Keratinocyte (primary cell): Measurements from ENCODE around the gene BOD1. TPM values are rescaled to one million over a fixed set of nuclear protein-coding genes. Genes with fewer than 3 reads are reported as not detected.

Experiments used
- DNase-seq: peaks from one replicate; pipeline ENCODE4 v3.0.0-alpha.2; 2011; ENCODE audit warnings: low read depth, missing footprints, low spot score
- FAIRE-seq: peaks from 2 replicates; lab custom pipeline; 2011; peaks lifted over from hg19 to GRCh38; lab: Jason Lieb, UNC
- H2AFZ ChIP-seq: 2 replicates; pipeline ENCODE4 v1.6.0; 2012; ENCODE audit warnings: low read length, control low read depth, inconsistent platforms; ENCODE audit not compliant: control insufficient read depth
- H3K27ac ChIP-seq: 2 replicates; pipeline ENCODE4 v1.5.1; 2011; ENCODE audit warnings: low read length; ENCODE audit not compliant: control insufficient read depth, insufficient read depth
- H3K27me3 ChIP-seq: 3 replicates; pipeline ENCODE4 v1.6.0; 2011; ENCODE audit warnings: low read length; ENCODE audit not compliant: control insufficient read depth, insufficient read depth; ENCODE audit errors: extremely low read depth
- H3K36me3 ChIP-seq, 2 experiments: 2 replicates in 1 of 2; 3 replicates in 1 of 2; pipeline ENCODE4 v1.5.1; 2011; ENCODE audit warnings: low read length in 2 of 2, mild to moderate bottlenecking in 1 of 2; ENCODE audit not compliant: control insufficient read depth in 2 of 2, insufficient read depth in 2 of 2; ENCODE audit errors: extremely low read depth in 1 of 2
- H3K4me1 ChIP-seq: 3 replicates; pipeline ENCODE4 v1.5.1; 2011; ENCODE audit warnings: low read length; ENCODE audit not compliant: control insufficient read depth, insufficient read depth; ENCODE audit errors: extremely low read depth
- H3K4me2 ChIP-seq: 3 replicates; pipeline ENCODE4 v1.6.0; 2011; ENCODE audit warnings: low read depth, low read length; ENCODE audit not compliant: control insufficient read depth, insufficient read depth; ENCODE audit errors: extremely low read depth
- H3K4me3 ChIP-seq, 3 experiments: fragments of 200-600 bp in 1 of 3; sonication (generic) in 1 of 3; 2 replicates in 2 of 3; 3 replicates in 1 of 3; pipeline ENCODE4 v1.5.1; 2011 to 2016; ENCODE audit warnings: low read length in 3 of 3, mild to moderate bottlenecking in 3 of 3, control low read depth in 2 of 3, inconsistent platforms in 1 of 3, low read depth in 1 of 3, mixed read lengths in 1 of 3, mixed run types in 1 of 3, moderate library complexity in 1 of 3; ENCODE audit not compliant: control insufficient read depth in 2 of 3, insufficient read depth in 2 of 3; ENCODE audit errors: extremely low read depth in 1 of 3
- H3K79me2 ChIP-seq: 2 replicates; pipeline ENCODE4 v1.6.0; 2012; ENCODE audit warnings: low read length; ENCODE audit not compliant: control insufficient read depth, insufficient read depth
- H3K9ac ChIP-seq: 3 replicates; pipeline ENCODE4 v1.6.0; 2011; ENCODE audit warnings: low read length; ENCODE audit not compliant: control insufficient read depth, insufficient read depth; ENCODE audit errors: extremely low read depth
- H3K9me1 ChIP-seq: 3 replicates; pipeline ENCODE4 v1.6.0; 2011; ENCODE audit warnings: low read length; ENCODE audit not compliant: control insufficient read depth, insufficient read depth; ENCODE audit errors: extremely low read depth
- H3K9me3 ChIP-seq: 2 replicates; pipeline ENCODE4 v1.5.1; 2012; ENCODE audit warnings: low read depth, low read length; ENCODE audit not compliant: control insufficient read depth
- H4K20me1 ChIP-seq: 3 replicates; pipeline ENCODE4 v1.6.0; 2011; ENCODE audit warnings: low read length; ENCODE audit not compliant: control insufficient read depth, insufficient read depth; ENCODE audit errors: extremely low read depth
- EZH2 ChIP-seq: IDR thresholded peaks from one replicate; pipeline ENCODE4 v1.6.1; 2012; ENCODE audit warnings: inconsistent platforms, mild to moderate bottlenecking, low read length, moderate library complexity
- dilution Hi-C: fragments of 300-500 bp; cut with MboI; formaldehyde crosslinking; loops from one replicate; pipeline ENCODE4 v1.7.0; 2020; ENCODE audit warnings: low sequenced_read_pairs; ENCODE audit not compliant: extremely low pct_ligation_motif_present
- polyA plus RNA-seq, 5 experiments: library from polyadenylated mRNA; depleted of rRNA in 3 of 5; stranded (reverse) in 3 of 5; stranded (forward) in 1 of 5; unstranded in 1 of 5; fragments of >200 nt; gene quantifications; 1 replicate in 1 of 5; 2 replicates in 3 of 5; 3 replicates in 1 of 5; pipeline versions ENCODE4 v1.2.1 to v1.2.3, GENCODE V29; 2011 to 2012; ENCODE audit warnings: missing spikeins in 2 of 5, low read depth in 1 of 5, low replicate concordance in 1 of 5
- TF ChIP-seq, protein P1 (sequence below), 3 experiments: IDR thresholded peaks in 1 of 3; conservative IDR thresholded peaks in 1 of 3; optimal IDR thresholded peaks in 1 of 3; 2 replicates in 2 of 3; 3 replicates in 1 of 3; pipeline versions ENCODE3 to v1.5.1; 2011; ENCODE audit warnings: low read length in 3 of 3, mild to moderate bottlenecking in 3 of 3, moderate library complexity in 2 of 3, control low read depth in 1 of 3, inconsistent platforms in 1 of 3; ENCODE audit not compliant: insufficient read depth in 2 of 3; ENCODE audit errors: extremely low read depth in 1 of 3

BOD1 gene
- polyA plus RNA-seq, 1 donor (not counting 4 experiments of a cell fraction or from before 2014, with no cell fraction given): 46.8 TPM

- TF ChIP-seq EZH2: no peak
- TF ChIP-seq, protein P1, sequence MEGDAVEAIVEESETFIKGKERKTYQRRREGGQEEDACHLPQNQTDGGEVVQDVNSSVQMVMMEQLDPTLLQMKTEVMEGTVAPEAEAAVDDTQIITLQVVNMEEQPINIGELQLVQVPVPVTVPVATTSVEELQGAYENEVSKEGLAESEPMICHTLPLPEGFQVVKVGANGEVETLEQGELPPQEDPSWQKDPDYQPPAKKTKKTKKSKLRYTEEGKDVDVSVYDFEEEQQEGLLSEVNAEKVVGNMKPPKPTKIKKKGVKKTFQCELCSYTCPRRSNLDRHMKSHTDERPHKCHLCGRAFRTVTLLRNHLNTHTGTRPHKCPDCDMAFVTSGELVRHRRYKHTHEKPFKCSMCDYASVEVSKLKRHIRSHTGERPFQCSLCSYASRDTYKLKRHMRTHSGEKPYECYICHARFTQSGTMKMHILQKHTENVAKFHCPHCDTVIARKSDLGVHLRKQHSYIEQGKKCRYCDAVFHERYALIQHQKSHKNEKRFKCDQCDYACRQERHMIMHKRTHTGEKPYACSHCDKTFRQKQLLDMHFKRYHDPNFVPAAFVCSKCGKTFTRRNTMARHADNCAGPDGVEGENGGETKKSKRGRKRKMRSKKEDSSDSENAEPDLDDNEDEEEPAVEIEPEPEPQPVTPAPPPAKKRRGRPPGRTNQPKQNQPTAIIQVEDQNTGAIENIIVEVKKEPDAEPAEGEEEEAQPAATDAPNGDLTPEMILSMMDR (optimal IDR thresholded peaks at IDR 0.05 in 1 of 3, IDR thresholded peaks at IDR 0.05 in 1 of 3, conservative IDR thresholded peaks at IDR 0.05 in 1 of 3; ENCODE audit: extremely low read depth in 1 of 3, insufficient read depth in 2 of 3, low read length in 3 of 3): peak; percentile 51 to 88 (median 57)
- FAIRE-seq: no peak
- peak overlapping the region; percentile 2 for H3K4me2 ChIP-seq
- H4K20me1 ChIP-seq: no peaks in the 10 kb centered on the region
- H3K9me3 ChIP-seq: no peaks in the 10 kb centered on the region
- H3K9me1 ChIP-seq: no peaks in the 10 kb centered on the region
- dilution Hi-C loops: no loop called here
- H3K79me2 ChIP-seq: peaks cover 21% of the 10 kb centered on the region
- no peaks in the 10 kb centered on the region for H3K27me3 ChIP-seq
- H3K27ac ChIP-seq: no peak overlapping the region
- peaks cover 0 to 6% of the 10 kb centered on the region in 2 experiments for H3K36me3 ChIP-seq
- H3K4me3 ChIP-seq: no peak overlapping the region
- no peak overlapping the region for H3K9ac ChIP-seq
- DNase-seq: no peak
- H2AFZ ChIP-seq: peak overlapping the region; percentile 3
- H3K4me1 ChIP-seq: peaks cover 25% of the 10 kb centered on the region
Observed at GRCh38 chr5:173618927-173619519, 2.6 kb upstream of the BOD1 start.

- peak; percentile 17 for FAIRE-seq
Observed at GRCh38 chr5:173615884-173616576, 420 bp downstream of the BOD1 start.

More at GRCh38 chr5:173615884-173616576, 420 bp downstream of the BOD1 start:
- TF ChIP-seq, protein P1 (optimal IDR thresholded peaks at IDR 0.05 in 1 of 3, IDR thresholded peaks at IDR 0.05 in 1 of 3, conservative IDR thresholded peaks at IDR 0.05 in 1 of 3; ENCODE audit: extremely low read depth in 1 of 3, insufficient read depth in 2 of 3, low read length in 3 of 3): peak; percentile 65 to 77 (median 72)
- TF ChIP-seq EZH2: no peak
- Histone ChIP-seq H3K4me1 (peaks cover 19% of the 10 kb centered on the region), H3K9me1 (peaks cover 6% of the 10 kb centered on the region), H3K27ac (peak overlapping the region; percentile 82), H3K9ac (peak overlapping the region; percentile 93), H3K27me3 (no peaks in the 10 kb centered on the region), H3K4me3 (peak overlapping the region; percentile 53 to 79 (median 64)), H3K36me3 (peaks cover 3 to 25% of the 10 kb centered on the region in 2 experiments), H4K20me1 (peaks cover 10% of the 10 kb centered on the region), H3K79me2 (peaks cover 51% of the 10 kb centered on the region), H3K9me3 (no peaks in the 10 kb centered on the region), H3K4me2 (peak overlapping the region; percentile 87), H2AFZ (peak overlapping the region; percentile 62)
- no peak for DNase-seq
- dilution Hi-C loops: no loop called here
